BE2C (cell line): ENCODE data around the gene TBC1D23.
A peak's percentile ranks its signal among the peaks of the same experiment; 100 is the strongest.
"Not testable (repeated sequence)": the region's sequence is repeated elsewhere in the genome, so short reads cannot be mapped to it uniquely, and the experiment has no call there.

Experiments
- DNase-seq: peaks from one replicate; pipeline ENCODE4 v3.0.0-alpha.2; 2020
- H3K27me3 ChIP-seq: fragments of 250-450 bp; sonication (Bioruptor Pico); 2 replicates; pipeline ENCODE4 v1.5.1; 2020; ENCODE audit warnings: mild to moderate bottlenecking
- H3K36me3 ChIP-seq: fragments of 250-450 bp; sonication (Bioruptor Pico); 2 replicates; pipeline ENCODE4 v1.5.1; 2020; ENCODE audit warnings: mild to moderate bottlenecking
- H3K4me1 ChIP-seq: fragments of 250-450 bp; sonication (Bioruptor Pico); 2 replicates; pipeline ENCODE4 v1.5.1; 2020
- H3K4me3 ChIP-seq: 2 replicates; pipeline ENCODE4 v1.5.1; 2011; ENCODE audit warnings: low read depth, low read length
- H3K9me3 ChIP-seq: fragments of 250-450 bp; sonication (Bioruptor Pico); 2 replicates; pipeline ENCODE4 v1.5.1; 2020
- TF ChIP-seq, protein P1 (sequence below): IDR thresholded peaks from 2 replicates; pipeline ENCODE4 v1.5.1; 2012; ENCODE audit warnings: mild to moderate bottlenecking, low read depth, low read length

Gene TBC1D23

DNA sequence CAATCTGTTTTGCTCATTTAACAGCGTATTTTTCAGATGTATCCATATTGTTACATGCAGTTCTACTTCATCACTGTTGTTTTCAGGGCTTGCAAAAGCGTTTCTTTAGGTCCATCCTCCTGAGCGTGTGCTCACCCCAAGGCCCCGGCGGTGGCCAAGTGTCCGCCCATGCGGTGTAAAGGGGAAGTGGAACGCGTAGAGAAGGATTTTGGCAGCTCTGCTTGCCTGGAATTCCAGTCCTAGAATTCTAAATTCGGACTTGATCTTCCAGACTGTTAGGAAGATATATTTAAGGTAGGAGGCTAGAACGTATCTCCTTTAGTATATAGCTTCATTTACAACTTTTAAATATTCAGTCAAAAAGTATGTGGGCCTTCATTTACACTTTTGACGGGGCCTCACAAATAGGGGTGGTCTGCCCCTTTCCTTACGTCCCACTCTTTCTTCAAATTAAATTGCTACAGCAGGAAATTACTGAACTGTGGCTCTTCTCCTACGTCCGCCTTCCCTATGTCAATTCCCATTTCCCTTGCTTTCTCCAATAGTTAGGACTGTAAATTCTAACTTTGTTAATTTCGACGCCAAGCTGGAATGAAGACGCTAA, 609 bp upstream of the TBC1D23 start:
- Histone ChIP-seq H3K9me3 (no peaks in the 10 kb centered on the region), H3K27me3 (no peaks in the 10 kb centered on the region), H3K36me3 (no peaks in the 10 kb centered on the region), H3K4me1 (peaks cover 5% of the 10 kb centered on the region), H3K4me3 (peak overlapping the region; percentile 94)
- DNase-seq, result peak; percentile 21
- TF ChIP-seq, protein P1, sequence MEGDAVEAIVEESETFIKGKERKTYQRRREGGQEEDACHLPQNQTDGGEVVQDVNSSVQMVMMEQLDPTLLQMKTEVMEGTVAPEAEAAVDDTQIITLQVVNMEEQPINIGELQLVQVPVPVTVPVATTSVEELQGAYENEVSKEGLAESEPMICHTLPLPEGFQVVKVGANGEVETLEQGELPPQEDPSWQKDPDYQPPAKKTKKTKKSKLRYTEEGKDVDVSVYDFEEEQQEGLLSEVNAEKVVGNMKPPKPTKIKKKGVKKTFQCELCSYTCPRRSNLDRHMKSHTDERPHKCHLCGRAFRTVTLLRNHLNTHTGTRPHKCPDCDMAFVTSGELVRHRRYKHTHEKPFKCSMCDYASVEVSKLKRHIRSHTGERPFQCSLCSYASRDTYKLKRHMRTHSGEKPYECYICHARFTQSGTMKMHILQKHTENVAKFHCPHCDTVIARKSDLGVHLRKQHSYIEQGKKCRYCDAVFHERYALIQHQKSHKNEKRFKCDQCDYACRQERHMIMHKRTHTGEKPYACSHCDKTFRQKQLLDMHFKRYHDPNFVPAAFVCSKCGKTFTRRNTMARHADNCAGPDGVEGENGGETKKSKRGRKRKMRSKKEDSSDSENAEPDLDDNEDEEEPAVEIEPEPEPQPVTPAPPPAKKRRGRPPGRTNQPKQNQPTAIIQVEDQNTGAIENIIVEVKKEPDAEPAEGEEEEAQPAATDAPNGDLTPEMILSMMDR, result no peak

DNA sequence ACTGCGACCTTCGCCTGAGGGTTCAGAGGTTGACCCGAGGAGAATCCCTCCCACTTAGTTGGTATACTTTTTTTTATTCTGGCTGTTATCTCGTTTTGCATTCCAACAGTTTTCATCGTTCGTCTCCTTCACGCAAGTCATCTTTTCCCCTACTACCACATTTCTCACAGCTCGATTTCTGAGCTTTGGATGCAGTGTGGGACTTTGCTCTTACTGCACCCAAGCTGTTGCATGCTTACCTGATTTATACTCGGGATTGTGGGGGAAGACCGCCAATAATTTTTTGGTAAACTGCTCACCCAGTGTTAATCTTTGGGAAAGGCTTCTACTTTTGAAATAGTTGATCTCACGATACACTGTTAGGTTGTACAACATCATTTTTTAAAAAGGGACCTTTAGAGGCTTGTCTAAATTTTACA, 702 bp downstream of the TBC1D23 start:
- Histone ChIP-seq H3K4me3 (peak overlapping the region; percentile 94), H3K27me3 (no peaks in the 10 kb centered on the region), H3K9me3 (no peaks in the 10 kb centered on the region), H3K36me3 (no peaks in the 10 kb centered on the region), H3K4me1 (peaks cover 5% of the 10 kb centered on the region)
- TF ChIP-seq, protein P1, result no peak
- DNase-seq, result no peak

DNA sequence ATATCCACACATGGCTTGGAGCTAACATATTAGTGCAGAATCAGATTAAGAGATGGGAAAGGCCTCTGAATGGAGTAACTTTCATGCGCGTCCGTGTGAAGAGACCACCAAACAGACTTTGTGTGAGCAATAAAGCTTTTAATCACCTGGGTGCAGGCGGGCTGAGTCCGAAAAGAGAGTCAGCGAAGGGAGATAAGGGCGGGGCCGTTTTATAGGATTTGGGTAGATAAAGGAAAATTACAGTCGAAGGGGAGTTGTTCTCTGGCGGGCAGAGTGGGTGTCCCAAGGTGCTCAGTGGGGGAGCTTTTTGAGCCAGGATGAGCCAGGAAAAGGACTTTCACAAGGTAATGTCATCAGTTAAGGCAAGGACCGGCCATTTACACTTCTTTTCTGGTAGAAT, 2.1 kb downstream of the TBC1D23 start:
- not testable (repeated sequence) for DNase-seq, H3K36me3 ChIP-seq, H3K4me1 ChIP-seq, H3K4me3 ChIP-seq, H3K27me3 ChIP-seq, H3K9me3 ChIP-seq

DNA sequence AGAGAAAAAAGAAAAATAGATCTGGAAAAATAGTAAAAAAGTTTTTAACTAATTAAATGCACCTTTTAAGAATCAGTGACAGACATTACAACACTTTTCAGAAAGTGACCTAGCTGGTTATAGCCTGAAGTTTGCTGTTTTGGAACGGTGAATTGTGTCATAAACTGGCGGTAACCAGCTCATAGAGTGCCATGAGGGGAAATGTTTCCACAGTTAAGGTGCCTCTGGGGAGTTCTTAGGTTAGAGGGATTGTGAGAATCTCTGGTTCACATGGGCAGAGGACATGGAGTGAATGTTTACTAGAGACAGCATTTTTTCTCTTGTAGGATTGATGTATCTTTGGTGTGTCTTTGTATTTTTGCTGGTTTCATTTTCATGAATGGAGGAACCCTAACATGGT, 2.8 kb downstream of the TBC1D23 start:
- no peak overlapping the region for H3K4me3 ChIP-seq

DNA sequence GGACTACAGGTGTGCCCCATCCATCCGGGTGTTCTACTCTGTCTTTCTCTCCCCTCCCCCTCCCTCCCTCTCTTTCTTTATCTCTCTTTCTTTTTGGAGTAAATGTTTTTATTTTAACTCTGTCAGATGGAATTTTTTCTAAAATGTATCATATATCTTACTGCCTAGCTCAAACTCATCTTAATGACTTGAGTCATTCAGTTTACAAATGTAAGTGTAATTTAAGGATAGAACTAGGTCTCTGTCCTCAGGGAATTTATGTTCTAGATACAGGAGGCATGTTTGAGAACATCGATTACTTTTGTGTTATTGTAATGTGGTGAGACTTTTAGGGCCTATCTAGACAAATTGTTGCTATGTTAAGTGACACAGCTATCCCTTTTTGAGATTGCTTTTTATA, 3.5 kb downstream of the TBC1D23 start:
- Histone ChIP-seq H3K4me3 (no peak overlapping the region), H3K27me3 (no peaks in the 10 kb centered on the region), H3K36me3 (no peaks in the 10 kb centered on the region), H3K4me1 (peaks cover 3% of the 10 kb centered on the region; the same call in 1 of the 2 replicates), H3K9me3 (no peaks in the 10 kb centered on the region)
- DNase-seq, result no peak
- TF ChIP-seq, protein P1, result no peak

More for the DNA sequence above, 2.8 kb downstream of the TBC1D23 start:
- no peaks in the 10 kb centered on the region for H3K36me3 ChIP-seq
- no peak for DNase-seq
- peaks cover 3% of the 10 kb centered on the region; the same call in 1 of the 2 replicates for H3K4me1 ChIP-seq
- no peaks in the 10 kb centered on the region for H3K27me3 ChIP-seq
- H3K9me3 ChIP-seq, result no peaks in the 10 kb centered on the region
- TF ChIP-seq, protein P1, result no peak

DNA sequence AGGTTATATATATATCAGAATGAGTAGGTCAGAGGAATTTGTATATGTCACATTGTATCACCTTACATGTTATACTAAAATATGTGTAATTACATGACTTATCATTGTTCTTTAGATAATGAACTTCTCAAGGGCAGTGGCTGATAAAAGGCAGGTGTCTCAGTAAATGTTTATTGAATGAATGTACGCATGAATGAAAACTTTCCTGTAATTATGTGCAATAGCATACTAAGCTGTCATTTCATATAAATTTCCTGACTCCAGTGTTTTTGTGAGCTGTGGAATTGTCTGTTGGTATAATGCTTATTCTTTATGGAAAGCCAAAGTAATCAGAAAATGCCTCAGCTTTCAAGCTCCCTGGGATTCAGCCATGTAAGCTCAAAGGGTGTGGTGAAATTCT, 4.2 kb downstream of the TBC1D23 start:
- Histone ChIP-seq H3K36me3 (no peaks in the 10 kb centered on the region), H3K4me3 (no peak overlapping the region), H3K9me3 (no peaks in the 10 kb centered on the region), H3K27me3 (no peaks in the 10 kb centered on the region), H3K4me1 (peaks cover 3% of the 10 kb centered on the region; the same call in 1 of the 2 replicates)
- TF ChIP-seq, protein P1, result no peak
- DNase-seq, result no peak

DNA sequence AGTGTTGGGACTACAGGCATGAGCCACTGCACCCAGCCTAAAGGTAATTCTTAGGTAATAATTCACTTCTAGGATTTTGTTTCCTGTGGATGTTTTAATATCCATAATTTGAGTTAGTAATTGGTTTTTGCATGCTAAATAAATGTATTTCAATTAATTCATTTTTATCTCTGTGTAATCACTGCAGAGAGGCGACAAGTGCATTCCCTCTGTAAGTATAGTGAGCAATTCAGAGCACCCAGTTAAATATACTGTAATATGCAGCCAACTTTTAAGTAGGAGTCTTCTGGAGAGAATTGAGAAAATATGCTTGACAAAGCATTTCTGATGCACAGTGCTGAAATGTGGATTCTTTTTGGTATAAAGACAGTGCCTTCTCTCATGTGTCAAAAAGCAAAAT, 5.7 kb downstream of the TBC1D23 start:
- H3K4me1 ChIP-seq, result peaks cover 2% of the 10 kb centered on the region; the same call in 1 of the 2 replicates
- DNase-seq, result no peak
- no peaks in the 10 kb centered on the region for H3K9me3 ChIP-seq
- H3K4me3 ChIP-seq, result no peak overlapping the region
- no peaks in the 10 kb centered on the region for H3K27me3 ChIP-seq
- TF ChIP-seq, protein P1, result no peak
- H3K36me3 ChIP-seq, result no peaks in the 10 kb centered on the region
